WERI-Rb-1 (cell line): ENCODE results near the gene KRR1.
"Not testable (repeated sequence)": the region's sequence is repeated elsewhere in the genome, so short reads cannot be mapped to it uniquely, and the experiment has no call there.

Experiments
- DNase-seq: peaks from one replicate; pipeline ENCODE4 v3.0.0-alpha.2; 2020
- H3K27ac ChIP-seq: fragments of 250-450 bp; sonication (Bioruptor Pico); 2 replicates; pipeline ENCODE4 v1.5.1; 2020; ENCODE audit warnings: mild to moderate bottlenecking, moderate library complexity
- H3K27me3 ChIP-seq: fragments of 250-450 bp; sonication (Bioruptor Pico); 2 replicates; pipeline ENCODE4 v1.5.1; 2021; ENCODE audit warnings: mild to moderate bottlenecking, low read depth, moderate library complexity; ENCODE audit not compliant: insufficient read depth, severe bottlenecking
- H3K36me3 ChIP-seq: fragments of 250-450 bp; sonication (Bioruptor Pico); 2 replicates; pipeline ENCODE4 v1.5.1; 2020; ENCODE audit warnings: mild to moderate bottlenecking, moderate library complexity
- H3K4me3 ChIP-seq: 2 replicates; pipeline ENCODE4 v1.5.1; 2011; ENCODE audit warnings: low read depth, mild to moderate bottlenecking, control low read depth, low read length
- H3K9me3 ChIP-seq: fragments of 250-450 bp; sonication (Bioruptor Pico); 2 replicates; pipeline ENCODE4 v1.5.1; 2021; ENCODE audit warnings: mild to moderate bottlenecking, moderate library complexity; ENCODE audit not compliant: severe bottlenecking
- TF ChIP-seq, protein P1 (sequence below): IDR thresholded peaks from 2 replicates; pipeline ENCODE4 v1.5.1; 2011; ENCODE audit warnings: low read depth, mild to moderate bottlenecking, control low read depth, inconsistent platforms, low read length

KRR1 gene

DNA sequence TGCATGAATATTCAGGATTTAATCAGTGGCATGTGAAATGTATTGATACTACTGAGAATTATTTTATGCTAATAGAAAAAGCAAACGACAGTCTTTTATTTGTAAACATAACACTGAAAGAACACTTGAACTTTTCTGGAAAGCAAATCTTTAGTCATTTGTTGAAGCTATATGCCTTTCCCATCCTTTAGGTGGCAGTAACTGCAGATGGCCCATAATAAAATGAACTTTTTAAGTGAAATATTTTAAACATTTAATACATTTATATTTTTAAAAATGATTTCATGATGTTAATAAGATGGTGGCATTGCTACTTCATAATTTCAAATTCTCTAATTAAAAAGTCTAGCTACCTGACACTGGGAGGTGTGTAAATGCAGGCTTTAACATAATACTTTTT lies 13.9 kb upstream of the KRR1 start:
- TF ChIP-seq, protein P1, sequence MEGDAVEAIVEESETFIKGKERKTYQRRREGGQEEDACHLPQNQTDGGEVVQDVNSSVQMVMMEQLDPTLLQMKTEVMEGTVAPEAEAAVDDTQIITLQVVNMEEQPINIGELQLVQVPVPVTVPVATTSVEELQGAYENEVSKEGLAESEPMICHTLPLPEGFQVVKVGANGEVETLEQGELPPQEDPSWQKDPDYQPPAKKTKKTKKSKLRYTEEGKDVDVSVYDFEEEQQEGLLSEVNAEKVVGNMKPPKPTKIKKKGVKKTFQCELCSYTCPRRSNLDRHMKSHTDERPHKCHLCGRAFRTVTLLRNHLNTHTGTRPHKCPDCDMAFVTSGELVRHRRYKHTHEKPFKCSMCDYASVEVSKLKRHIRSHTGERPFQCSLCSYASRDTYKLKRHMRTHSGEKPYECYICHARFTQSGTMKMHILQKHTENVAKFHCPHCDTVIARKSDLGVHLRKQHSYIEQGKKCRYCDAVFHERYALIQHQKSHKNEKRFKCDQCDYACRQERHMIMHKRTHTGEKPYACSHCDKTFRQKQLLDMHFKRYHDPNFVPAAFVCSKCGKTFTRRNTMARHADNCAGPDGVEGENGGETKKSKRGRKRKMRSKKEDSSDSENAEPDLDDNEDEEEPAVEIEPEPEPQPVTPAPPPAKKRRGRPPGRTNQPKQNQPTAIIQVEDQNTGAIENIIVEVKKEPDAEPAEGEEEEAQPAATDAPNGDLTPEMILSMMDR, result no peak
- no peaks in the 10 kb centered on the region for H3K27me3 ChIP-seq
- DNase-seq, result no peak
- no peaks in the 10 kb centered on the region for H3K36me3 ChIP-seq
- no peak overlapping the region for H3K4me3 ChIP-seq
- no peak overlapping the region for H3K27ac ChIP-seq
- no peaks in the 10 kb centered on the region for H3K9me3 ChIP-seq

DNA sequence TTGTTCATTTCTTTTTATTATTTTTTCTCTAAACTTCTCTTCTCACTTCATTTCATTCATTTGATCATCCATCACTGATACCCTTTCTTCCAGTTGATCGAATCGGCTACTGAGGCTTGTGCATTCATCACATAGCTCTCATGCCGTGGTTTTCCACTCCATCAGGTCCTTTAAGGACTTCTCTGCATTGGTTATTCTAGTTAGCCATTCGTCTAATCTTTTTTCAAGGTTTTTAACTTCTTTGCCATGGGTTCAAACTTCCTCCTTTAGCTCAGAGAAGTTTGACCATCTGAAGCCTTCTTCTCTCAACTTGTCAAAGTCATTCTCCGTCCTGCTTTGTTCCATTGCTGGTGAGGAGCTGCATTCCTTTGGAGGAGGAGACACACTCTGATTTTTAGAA lies 10.7 kb upstream of the KRR1 start:
- not testable (repeated sequence) for H3K4me3 ChIP-seq, H3K36me3 ChIP-seq, H3K27me3 ChIP-seq, H3K27ac ChIP-seq, H3K9me3 ChIP-seq, DNase-seq

DNA sequence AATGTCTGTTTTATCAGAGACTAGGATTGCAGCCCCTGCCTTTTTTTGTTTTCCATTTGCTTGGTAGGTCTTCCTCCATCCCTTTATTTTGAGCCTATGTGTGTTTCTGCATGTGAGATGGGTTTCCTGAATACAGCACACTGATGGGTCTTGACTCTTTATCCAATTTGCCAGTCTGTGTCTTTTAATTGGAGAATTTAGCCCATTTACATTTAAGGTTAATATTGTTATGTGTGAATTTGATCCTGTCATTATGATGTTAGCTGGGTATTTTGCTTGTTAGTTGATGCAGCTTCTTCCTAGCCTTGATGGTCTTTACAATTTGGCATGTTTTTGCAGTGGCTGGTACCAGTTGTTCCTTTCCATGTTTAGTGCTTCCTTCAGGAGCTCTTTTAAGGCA lies 9.8 kb upstream of the KRR1 start:
- H3K27ac ChIP-seq, H3K27me3 ChIP-seq, DNase-seq, H3K4me3 ChIP-seq, H3K36me3 ChIP-seq, H3K9me3 ChIP-seq: not testable (repeated sequence)

DNA sequence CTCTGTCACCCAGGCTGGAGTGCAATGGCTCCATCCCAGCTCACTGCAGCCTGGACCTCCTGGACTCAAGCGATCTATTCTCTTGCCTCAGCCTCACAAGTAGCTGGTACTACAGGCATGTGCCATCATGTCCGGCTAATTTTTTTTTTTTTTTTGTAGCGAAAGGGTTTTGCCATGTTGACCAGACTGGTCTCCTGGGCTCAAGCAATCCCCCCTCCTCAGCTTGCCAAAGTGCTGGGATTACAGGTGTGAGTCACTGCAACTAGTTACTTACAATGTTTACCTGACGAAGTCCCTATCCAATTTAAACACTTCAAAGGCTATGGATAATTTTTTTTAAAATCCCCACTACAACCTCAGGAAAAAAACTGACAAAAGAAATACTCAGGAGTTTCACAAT lies 1.8 kb downstream of the KRR1 start:
- H3K27ac ChIP-seq, result no peak overlapping the region
- TF ChIP-seq, protein P1, result no peak
- no peak overlapping the region for H3K4me3 ChIP-seq
- peaks cover 25% of the 10 kb centered on the region for H3K36me3 ChIP-seq
- H3K9me3 ChIP-seq, result no peaks in the 10 kb centered on the region
- DNase-seq, result no peak
- no peaks in the 10 kb centered on the region for H3K27me3 ChIP-seq

DNA sequence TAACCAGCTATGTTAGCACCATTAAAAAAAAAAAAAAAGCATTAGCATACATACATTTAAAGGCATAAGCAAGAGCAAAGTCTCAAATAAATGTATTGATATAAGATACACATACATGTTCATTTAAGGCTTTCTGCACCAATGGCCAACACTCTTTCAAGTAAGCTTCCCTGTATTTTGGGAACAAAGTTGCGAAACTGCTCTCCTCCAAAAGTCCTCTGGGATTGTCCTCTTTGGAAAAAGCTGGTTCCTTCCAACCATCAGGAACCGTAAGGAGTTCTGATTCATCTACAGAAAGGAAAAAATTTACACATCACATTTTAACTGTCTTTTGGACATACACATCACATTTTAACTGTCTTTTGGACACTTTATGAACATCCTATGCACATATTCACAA lies 3.2 kb downstream of the KRR1 start:
- no peak overlapping the region for H3K27ac ChIP-seq
- H3K9me3 ChIP-seq, result no peaks in the 10 kb centered on the region
- TF ChIP-seq, protein P1, result no peak
- peaks cover 40% of the 10 kb centered on the region for H3K36me3 ChIP-seq
- H3K27me3 ChIP-seq, result no peaks in the 10 kb centered on the region
- H3K4me3 ChIP-seq, result no peak overlapping the region
- DNase-seq, result no peak

DNA sequence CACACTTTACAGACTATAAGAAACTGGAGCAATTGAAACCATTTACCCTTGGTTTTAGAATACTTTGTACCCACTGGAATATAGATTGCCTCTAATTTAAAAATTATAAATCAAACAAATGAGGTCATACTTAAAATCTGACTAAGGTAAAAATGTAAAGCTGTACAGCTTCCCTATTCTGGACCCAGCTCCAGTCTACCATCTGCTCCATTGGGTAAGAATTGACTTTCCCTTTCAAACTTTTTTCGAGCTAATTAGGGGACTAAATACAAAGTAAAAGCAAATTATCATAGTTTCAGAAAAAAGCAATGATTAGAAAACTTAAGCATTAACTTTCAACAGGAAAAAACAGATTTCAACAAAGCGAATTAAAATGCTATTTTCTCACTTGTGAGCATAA lies 4.3 kb downstream of the KRR1 start:
- Histone ChIP-seq H3K9me3 (no peaks in the 10 kb centered on the region), H3K27ac (no peak overlapping the region), H3K36me3 (peaks cover 51% of the 10 kb centered on the region), H3K27me3 (no peaks in the 10 kb centered on the region), H3K4me3 (no peak overlapping the region)
- no peak for DNase-seq
- TF ChIP-seq, protein P1, result no peak

DNA sequence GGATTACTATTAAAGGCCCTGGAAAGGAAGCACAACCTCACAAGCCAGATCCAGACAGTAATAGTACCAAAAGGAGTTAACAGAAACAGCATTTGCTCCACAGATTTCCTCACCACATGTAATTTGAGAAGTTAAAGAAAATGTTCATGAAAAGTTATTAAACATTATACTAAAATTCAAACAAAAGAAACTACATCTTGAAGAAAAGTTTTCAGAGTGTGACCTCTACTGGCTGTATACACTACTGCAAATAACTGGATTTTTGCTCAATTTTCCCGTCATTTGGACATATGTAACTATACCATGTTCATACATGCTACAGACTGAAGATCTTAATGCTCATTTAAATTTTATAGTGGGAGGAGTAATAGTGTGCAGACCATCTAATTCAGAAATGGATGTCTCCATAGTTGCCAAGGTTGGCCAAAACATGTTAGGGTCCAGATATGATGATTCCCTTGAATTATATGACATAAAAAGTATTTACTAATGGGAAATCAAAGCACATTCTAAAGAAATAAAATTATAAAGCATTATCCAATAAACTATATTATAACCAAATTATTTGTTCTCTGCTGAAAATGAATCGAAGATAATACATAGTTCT lies 5.6 kb downstream of the KRR1 start:
- Histone ChIP-seq H3K27ac (no peak overlapping the region), H3K27me3 (no peaks in the 10 kb centered on the region), H3K4me3 (no peak overlapping the region), H3K9me3 (no peaks in the 10 kb centered on the region), H3K36me3 (peaks cover 63% of the 10 kb centered on the region)
- TF ChIP-seq, protein P1, result peak; percentile 17; the same call in 1 of the 2 replicates
- no peak for DNase-seq
